Measurements from ENCODE around the gene LY86. TPM values are rescaled to one million over a fixed set of nuclear protein-coding genes. Genes with fewer than 3 reads are reported as not detected.

LY86 gene
- polyA plus RNA-seq, 1 donor from 2014 or later, result not detected

DNA sequence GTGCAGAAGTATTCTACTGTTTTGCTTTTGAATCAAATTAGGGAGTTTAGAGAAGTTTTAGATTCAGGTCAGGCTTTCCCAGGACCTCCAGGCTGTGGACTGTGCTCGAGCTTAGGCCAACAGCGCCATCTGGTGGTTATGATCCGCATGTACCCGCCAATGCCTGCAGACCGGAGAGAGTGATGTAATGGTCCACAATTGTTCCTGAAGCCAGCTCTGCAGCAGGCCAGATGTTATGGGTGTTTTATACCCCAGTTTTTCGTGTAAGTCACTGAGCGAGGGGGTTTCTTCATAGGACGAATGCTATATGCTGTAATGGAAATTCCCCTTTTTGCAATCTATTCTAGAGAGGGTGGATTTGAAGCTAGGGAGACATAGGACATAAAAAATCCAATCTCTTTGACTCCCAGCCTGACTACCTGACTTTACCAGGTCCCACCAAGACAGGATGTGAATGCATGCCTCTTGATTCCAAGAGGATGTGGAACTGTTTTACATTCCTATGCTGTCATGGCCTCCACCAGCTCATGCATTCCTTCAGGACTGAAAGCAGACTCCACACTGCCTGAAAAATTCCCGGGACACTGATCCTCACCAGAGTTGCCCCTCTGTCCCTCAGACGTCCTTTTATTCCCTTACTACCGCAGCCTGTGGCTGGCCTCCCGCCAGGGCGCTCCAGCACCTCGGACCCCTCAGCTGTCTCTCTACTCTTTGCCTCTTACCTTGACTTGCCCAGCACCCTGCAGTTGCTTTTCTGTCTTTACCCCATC lies 41.2 kb upstream of the LY86 start:
- Histone ChIP-seq H3K79me2 (replicated peaks; ENCODE audit: insufficient read depth, low read length) (no peaks in the 10 kb centered on the region), H2AFZ (ENCODE audit: low read depth, low read length) (peak overlapping the region; percentile 37), H3K4me2 (ENCODE audit: low read length) (no peak overlapping the region), H4K20me1 (ENCODE audit: insufficient read depth) (no peaks in the 10 kb centered on the region), H3K27ac (ENCODE audit: low read length) (no peak overlapping the region), H3K36me3 (ENCODE audit: insufficient read depth, low read length) (no peaks in the 10 kb centered on the region), H3K27me3 (ENCODE audit: insufficient read depth, low read depth, low read length) (peaks cover 19% of the 10 kb centered on the region), H3F3A (ENCODE audit: insufficient read depth, low read length, poor library complexity, severe bottlenecking) (no peaks in the 10 kb centered on the region), H3K9me2 (ENCODE audit: insufficient read depth, low read length) (no peaks in the 10 kb centered on the region), H3K9ac (ENCODE audit: low read length) (no peak overlapping the region), H3K9me3 (ENCODE audit: low read length) (no peaks in the 10 kb centered on the region), H3K4me3 (ENCODE audit: low read length) (peak overlapping the region; percentile 61)
- TF ChIP-seq, protein P1, sequence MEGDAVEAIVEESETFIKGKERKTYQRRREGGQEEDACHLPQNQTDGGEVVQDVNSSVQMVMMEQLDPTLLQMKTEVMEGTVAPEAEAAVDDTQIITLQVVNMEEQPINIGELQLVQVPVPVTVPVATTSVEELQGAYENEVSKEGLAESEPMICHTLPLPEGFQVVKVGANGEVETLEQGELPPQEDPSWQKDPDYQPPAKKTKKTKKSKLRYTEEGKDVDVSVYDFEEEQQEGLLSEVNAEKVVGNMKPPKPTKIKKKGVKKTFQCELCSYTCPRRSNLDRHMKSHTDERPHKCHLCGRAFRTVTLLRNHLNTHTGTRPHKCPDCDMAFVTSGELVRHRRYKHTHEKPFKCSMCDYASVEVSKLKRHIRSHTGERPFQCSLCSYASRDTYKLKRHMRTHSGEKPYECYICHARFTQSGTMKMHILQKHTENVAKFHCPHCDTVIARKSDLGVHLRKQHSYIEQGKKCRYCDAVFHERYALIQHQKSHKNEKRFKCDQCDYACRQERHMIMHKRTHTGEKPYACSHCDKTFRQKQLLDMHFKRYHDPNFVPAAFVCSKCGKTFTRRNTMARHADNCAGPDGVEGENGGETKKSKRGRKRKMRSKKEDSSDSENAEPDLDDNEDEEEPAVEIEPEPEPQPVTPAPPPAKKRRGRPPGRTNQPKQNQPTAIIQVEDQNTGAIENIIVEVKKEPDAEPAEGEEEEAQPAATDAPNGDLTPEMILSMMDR (IDR thresholded peaks at IDR 0.05; ENCODE audit: poor library complexity, severe bottlenecking), result peak; percentile 98
- TF ChIP-seq RAD21 (conservative IDR thresholded peaks at IDR 0.05) (peak; percentile 99), SMC3 (conservative IDR thresholded peaks at IDR 0.05; ENCODE audit: poor library complexity) (peak; percentile 99), TAF1 (IDR thresholded peaks at IDR 0.05; ENCODE audit: low read depth) (no peak), EZH2 (IDR thresholded peaks at IDR 0.05; ENCODE audit: borderline replicate concordance, insufficient read depth, low read length, poor library complexity, severe bottlenecking) (no peak)
- TF ChIP-seq, protein P2, sequence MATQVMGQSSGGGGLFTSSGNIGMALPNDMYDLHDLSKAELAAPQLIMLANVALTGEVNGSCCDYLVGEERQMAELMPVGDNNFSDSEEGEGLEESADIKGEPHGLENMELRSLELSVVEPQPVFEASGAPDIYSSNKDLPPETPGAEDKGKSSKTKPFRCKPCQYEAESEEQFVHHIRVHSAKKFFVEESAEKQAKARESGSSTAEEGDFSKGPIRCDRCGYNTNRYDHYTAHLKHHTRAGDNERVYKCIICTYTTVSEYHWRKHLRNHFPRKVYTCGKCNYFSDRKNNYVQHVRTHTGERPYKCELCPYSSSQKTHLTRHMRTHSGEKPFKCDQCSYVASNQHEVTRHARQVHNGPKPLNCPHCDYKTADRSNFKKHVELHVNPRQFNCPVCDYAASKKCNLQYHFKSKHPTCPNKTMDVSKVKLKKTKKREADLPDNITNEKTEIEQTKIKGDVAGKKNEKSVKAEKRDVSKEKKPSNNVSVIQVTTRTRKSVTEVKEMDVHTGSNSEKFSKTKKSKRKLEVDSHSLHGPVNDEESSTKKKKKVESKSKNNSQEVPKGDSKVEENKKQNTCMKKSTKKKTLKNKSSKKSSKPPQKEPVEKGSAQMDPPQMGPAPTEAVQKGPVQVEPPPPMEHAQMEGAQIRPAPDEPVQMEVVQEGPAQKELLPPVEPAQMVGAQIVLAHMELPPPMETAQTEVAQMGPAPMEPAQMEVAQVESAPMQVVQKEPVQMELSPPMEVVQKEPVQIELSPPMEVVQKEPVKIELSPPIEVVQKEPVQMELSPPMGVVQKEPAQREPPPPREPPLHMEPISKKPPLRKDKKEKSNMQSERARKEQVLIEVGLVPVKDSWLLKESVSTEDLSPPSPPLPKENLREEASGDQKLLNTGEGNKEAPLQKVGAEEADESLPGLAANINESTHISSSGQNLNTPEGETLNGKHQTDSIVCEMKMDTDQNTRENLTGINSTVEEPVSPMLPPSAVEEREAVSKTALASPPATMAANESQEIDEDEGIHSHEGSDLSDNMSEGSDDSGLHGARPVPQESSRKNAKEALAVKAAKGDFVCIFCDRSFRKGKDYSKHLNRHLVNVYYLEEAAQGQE (IDR thresholded peaks at IDR 0.05; ENCODE audit: borderline replicate concordance), result no peak

DNA sequence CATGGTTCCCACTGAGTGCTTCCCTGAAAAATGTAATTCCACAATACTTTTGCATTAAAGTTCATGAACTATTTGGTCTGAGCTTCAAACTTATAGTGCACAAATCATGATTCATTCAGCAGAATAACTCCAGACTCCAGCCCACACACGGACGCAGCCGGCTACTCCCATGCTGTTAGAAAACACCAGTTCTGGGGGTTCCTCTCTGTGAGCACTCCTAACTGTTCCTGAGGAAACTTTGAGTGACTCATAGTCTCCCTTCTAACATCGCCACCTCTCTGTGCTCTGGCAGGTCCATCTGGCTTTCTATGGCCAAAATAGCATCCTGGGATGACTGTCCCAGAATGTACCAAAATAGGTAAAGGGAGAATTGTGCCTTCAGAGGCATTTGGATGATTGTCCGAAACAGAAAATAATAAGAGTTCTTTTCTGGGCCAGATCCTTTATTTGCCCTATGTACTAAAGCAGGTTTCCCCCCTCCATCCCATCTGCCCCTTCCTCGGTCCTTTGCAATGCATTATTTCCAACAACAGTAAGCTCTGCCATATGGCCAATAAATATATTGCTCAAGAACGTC lies 32.3 kb upstream of the LY86 start:
- H3K9ac ChIP-seq (ENCODE audit: low read length), result no peak overlapping the region
- H3K27me3 ChIP-seq (ENCODE audit: insufficient read depth, low read depth, low read length), result no peaks in the 10 kb centered on the region
- H3K9me2 ChIP-seq (ENCODE audit: insufficient read depth, low read length), result no peaks in the 10 kb centered on the region
- no peaks in the 10 kb centered on the region for H3F3A ChIP-seq (ENCODE audit: insufficient read depth, low read length, poor library complexity, severe bottlenecking)
- no peaks in the 10 kb centered on the region for H3K79me2 ChIP-seq (replicated peaks; ENCODE audit: insufficient read depth, low read length)
- H3K4me2 ChIP-seq (ENCODE audit: low read length), result no peak overlapping the region
- H3K27ac ChIP-seq (ENCODE audit: low read length), result no peak overlapping the region
- H2AFZ ChIP-seq (ENCODE audit: low read depth, low read length), result no peak overlapping the region
- H3K36me3 ChIP-seq (ENCODE audit: insufficient read depth, low read length), result no peaks in the 10 kb centered on the region
- H4K20me1 ChIP-seq (ENCODE audit: insufficient read depth), result no peaks in the 10 kb centered on the region
- no peak overlapping the region for H3K4me3 ChIP-seq (ENCODE audit: low read length)
- no peak for TF ChIP-seq TAF1 (IDR thresholded peaks at IDR 0.05; ENCODE audit: low read depth)
- no peak for TF ChIP-seq SMC3 (conservative IDR thresholded peaks at IDR 0.05; ENCODE audit: poor library complexity)
- no peaks in the 10 kb centered on the region for H3K9me3 ChIP-seq (ENCODE audit: low read length)

Measured in neural cell (in vitro differentiated cells).